ENCODE results near the gene ESD.
"Not testable (repeated sequence)": the region's sequence is repeated elsewhere in the genome, so short reads cannot be mapped to it uniquely, and the experiment has no call there.

The ESD gene

DNA sequence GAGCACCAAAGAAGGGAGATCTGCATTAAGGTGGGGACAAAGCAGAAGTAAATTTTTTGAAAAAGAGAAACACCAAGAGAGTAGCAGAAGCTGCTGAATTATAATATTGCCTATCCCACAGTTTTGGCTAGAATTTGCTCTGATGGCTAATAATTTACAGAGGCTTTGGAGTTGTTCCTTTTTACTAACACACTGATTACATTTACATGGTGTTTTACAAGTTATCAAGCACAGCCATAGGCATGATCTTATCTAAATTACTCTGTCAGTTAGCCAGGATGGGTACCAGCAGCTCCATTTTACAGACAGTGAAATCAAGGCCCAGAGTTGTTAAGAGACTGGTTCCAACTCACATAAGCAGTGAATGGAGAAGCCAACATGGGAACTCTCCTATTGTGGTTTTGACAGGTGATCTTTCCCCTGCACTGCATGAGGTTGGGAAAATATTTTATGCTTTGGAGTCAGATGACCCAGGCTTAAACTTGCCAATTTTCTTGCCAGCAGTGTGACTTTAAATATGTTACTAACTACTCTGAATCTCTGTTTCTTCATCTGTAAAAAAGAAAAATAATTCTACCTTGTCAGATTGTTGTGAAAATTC is 33.5 kb upstream of the ESD start:
- TF ChIP-seq, protein P1, sequence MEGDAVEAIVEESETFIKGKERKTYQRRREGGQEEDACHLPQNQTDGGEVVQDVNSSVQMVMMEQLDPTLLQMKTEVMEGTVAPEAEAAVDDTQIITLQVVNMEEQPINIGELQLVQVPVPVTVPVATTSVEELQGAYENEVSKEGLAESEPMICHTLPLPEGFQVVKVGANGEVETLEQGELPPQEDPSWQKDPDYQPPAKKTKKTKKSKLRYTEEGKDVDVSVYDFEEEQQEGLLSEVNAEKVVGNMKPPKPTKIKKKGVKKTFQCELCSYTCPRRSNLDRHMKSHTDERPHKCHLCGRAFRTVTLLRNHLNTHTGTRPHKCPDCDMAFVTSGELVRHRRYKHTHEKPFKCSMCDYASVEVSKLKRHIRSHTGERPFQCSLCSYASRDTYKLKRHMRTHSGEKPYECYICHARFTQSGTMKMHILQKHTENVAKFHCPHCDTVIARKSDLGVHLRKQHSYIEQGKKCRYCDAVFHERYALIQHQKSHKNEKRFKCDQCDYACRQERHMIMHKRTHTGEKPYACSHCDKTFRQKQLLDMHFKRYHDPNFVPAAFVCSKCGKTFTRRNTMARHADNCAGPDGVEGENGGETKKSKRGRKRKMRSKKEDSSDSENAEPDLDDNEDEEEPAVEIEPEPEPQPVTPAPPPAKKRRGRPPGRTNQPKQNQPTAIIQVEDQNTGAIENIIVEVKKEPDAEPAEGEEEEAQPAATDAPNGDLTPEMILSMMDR (IDR thresholded peaks at IDR 0.05; ENCODE audit: low read depth, low read length), result no peak
- no peak for DNase-seq (ENCODE audit: extremely low read depth, low read depth)

DNA sequence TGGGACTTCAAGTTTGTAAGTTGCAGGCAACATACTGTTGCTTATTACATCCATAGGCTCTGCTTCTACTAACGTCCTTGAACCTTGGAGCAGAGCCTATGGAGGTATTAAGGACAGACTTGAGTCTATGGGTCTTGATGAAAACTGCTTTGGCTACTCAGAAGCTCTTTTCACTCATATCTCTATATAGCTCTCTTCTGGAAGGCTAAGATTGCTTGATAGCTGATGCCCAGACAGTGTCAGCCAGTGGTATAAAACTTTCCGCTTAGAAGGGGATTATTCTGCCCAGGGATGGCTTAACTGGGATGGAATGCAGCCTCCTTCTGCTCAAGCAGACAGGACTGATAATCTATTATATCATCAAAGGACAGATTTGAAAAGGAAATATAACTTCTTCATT is 25.6 kb upstream of the ESD start:
- no peak for DNase-seq (ENCODE audit: extremely low read depth, low read depth)
- TF ChIP-seq, protein P1 (IDR thresholded peaks at IDR 0.05; ENCODE audit: low read depth, low read length), result no peak

DNA sequence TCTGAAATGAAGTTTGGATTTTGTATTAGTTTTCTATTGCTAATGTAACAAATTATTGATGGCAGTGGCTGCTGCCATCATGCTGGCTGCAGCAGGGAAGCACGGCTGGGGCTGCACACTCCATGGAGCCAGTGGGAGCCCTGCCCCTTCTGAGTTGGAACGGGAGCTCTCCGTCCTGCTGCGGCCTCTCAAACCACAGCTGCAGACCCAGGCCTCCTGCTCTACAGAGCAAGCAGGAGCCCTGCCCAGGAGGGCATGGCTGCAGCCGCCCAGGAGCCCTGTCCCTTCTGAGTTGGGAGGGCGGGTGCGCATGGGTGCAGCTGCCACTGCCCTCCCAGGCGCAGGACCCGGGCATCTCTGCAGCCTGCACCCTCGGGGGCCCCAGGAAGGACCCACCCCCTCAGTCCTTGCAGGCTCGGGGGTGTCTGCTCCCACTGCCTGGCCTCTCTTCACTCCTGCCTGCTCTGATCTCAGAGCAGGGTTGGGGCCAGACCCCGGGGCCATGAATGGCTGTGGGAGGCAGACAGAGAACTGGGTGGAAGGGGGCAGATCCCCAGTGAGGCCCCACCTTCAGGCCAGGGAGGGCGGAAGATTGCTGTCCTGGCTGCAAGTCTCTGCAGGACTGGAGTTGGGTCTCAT is 21.0 kb upstream of the ESD start:
- no peak for DNase-seq (ENCODE audit: extremely low read depth, low read depth)
- TF ChIP-seq, protein P1 (IDR thresholded peaks at IDR 0.05; ENCODE audit: low read depth, low read length), result no peak

DNA sequence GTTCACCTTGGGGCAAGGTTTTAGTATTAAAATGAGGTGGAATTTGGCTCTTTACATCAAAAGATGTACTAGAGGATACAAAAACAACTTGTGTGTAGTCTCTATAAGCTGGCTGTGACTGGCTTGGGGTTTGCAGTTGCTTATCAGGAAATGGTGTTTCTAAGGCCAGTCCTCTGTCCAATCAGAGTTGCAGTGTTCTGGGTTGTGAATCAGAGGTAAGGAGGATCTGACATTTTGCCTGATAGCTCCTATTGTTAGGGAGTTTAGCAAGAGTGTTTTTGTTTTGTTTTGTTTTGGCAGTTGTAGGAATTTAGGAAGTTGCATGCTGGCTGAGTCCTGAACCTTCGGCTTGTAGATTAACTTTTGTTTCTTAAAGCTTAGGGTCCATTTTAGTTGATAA is 20.1 kb upstream of the ESD start:
- DNase-seq (ENCODE audit: extremely low read depth, low read depth), result no peak
- TF ChIP-seq, protein P1 (IDR thresholded peaks at IDR 0.05; ENCODE audit: low read depth, low read length), result no peak

DNA sequence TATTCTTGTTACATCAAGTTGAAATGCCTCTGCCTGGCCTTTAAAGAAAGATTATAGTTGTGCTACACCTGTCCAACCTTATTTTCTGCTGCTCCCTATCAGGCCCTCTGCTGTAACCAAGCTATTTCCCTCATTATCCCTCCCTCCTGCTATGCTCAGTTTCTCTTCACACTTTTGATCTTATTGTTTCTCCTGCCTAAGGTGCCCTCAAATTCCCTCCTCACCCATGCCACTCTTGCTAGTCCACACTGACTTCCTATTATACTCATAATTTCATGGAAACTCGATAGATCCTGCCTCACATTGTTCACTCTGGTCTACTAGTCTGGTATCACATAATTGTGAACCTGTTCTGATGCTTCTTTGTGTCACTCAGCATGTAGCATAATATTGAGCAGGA is 19.4 kb upstream of the ESD start:
- TF ChIP-seq, protein P1 (IDR thresholded peaks at IDR 0.05; ENCODE audit: low read depth, low read length), result no peak
- DNase-seq (ENCODE audit: extremely low read depth, low read depth), result no peak

DNA sequence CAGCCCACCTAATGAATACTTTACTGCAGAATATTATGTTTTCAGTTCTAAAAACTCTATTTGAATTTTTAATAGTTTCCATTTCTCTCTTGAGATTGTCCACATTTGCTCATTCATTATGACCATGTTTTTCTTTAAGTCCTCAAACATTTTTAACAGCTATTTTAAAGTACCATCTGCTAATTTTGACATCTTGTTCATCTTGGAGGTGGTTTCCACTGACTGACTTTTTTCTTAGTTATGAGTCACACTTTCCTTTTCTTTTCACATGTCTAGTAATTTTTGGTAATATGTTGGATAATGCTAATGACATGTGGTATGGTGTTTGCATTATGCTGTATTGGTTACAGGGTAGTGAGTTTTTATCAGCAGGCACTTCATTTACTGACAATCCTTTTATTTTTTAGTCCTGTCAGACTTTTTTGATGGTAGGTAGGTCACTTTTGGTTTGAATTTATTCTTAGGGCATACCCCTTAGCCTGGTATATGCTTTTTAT is 15.4 kb upstream of the ESD start:
- DNase-seq (ENCODE audit: extremely low read depth, low read depth), result no peak
- TF ChIP-seq, protein P1 (IDR thresholded peaks at IDR 0.05; ENCODE audit: low read depth, low read length), result no peak

DNA sequence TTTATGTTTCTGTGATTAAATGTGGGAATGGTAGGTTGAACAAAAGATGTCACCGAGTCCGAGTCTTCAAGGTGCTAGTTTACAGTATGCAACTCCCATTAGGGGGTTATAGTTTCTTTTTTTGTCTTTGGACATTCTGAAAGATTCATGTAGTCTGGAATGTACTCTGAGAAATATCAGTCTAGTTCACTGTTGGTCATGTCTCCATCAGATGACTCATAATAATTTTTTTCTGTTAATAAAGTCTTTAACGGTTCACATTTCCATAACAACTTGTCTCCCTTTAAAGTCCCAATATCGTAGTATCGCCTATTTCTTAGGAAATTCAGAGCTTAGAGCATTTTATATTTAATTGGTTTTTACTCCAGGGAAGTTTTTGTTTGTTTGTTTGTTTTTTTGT is 13.5 kb upstream of the ESD start:
- TF ChIP-seq, protein P1 (IDR thresholded peaks at IDR 0.05; ENCODE audit: low read depth, low read length), result no peak
- DNase-seq (ENCODE audit: extremely low read depth, low read depth), result no peak

DNA sequence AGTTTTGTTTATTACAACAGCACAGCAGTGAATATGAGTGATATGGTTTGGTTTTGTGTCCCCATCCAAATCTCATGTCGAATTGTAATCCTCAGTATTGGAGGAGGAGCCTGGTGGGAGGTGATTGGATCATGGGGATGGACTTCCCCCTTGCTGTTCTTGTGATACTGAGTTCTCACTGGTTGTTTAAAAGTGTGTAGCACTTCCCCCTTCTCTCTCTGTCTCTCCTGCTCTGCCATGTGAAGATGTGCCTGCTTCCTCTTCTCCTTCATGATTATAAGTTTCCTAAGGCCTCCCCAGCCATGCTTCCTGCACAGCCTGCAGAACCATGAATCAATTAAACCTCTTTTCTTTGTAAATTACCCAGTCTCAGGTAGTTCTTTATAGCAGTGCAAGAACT is 8.0 kb upstream of the ESD start:
- not testable (repeated sequence) for DNase-seq (ENCODE audit: extremely low read depth, low read depth)
